Upper lobe of left lung (tissue), 4 donors: ENCODE data around the gene PTPRS.

Experiments used
- EP300 ChIP-seq, 4 donors: sonication (generic); formaldehyde crosslinking; IDR thresholded peaks; one replicate each; pipeline ENCODE4 v1.5.1; 2017; ENCODE audit warnings: antibody characterized with exemption in 4 of 4, control low read depth in 2 of 4
- POLR2A ChIP-seq, 4 donors: fragments of 450-650 bp; IDR thresholded peaks; one replicate each; pipeline ENCODE4 v1.5.1; 2016 to 2017; ENCODE audit warnings: antibody characterized with exemption in 4 of 4, mild to moderate bottlenecking in 2 of 4

DNA sequence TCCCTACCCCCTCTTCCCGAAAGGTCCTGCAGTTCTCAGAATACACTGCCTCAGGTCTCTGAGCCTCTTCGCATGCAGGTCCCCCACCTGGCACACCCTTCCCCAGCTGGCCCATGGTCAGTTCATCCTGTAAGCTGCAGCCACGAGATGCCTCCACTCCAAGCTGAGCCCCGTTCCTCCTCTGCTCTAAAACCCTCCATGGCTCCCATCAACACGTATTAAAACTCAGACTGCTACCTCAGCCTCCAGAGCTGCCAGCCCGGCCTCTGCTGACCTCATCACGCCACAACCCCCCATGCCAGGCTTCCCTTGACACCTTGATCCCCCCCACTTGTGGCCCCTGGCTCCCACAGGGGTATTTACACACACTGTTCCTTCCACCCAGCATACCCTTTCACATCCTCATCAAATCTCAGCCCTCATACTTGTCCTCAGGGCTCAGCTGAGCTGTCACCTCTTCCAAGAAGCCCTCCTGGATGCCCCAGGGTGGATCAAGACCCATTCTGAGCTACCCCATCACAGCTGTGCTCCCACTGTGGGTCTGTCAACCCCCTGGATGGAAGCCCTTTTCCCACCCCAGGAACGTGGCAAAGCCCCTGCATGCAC, 48.9 kb downstream of the PTPRS start:
- no peak for TF ChIP-seq POLR2A (IDR thresholded peaks at IDR 0.05)
- TF ChIP-seq EP300 (IDR thresholded peaks at IDR 0.05) = no peak
